Neural progenitor cell (in vitro differentiated cells): ENCODE data around the gene TF. TPM values are rescaled to one million over a fixed set of nuclear protein-coding genes. Genes with fewer than 3 reads are reported as not detected.

Experiments used
- DNase-seq: peaks from one replicate; pipeline ENCODE4 v3.0.0-alpha.2; 2016; ENCODE audit warnings: low spot score
- H2AFZ ChIP-seq: fragments of 200-600 bp; sonication (generic); replicated peaks from 2 replicates; pipeline ENCODE4 v1.6.1; 2016; ENCODE audit warnings: antibody characterized with exemption
- H3F3A ChIP-seq: fragments of 200-600 bp; sonication (generic); 2 replicates; pipeline ENCODE4 v1.6.1; 2016; ENCODE audit warnings: antibody characterized with exemption, low read depth
- H3K27ac ChIP-seq: fragments of 200-600 bp; sonication (generic); 2 replicates; pipeline ENCODE4 v1.5.1; 2016; ENCODE audit warnings: mild to moderate bottlenecking
- H3K27me3 ChIP-seq: fragments of 200-600 bp; sonication (generic); 2 replicates; pipeline ENCODE4 v1.6.1; 2016; ENCODE audit warnings: mild to moderate bottlenecking, moderate library complexity
- H3K36me3 ChIP-seq: fragments of 200-600 bp; sonication (generic); 2 replicates; pipeline ENCODE4 v1.5.1; 2016
- H3K4me1 ChIP-seq: fragments of 200-600 bp; sonication (generic); 2 replicates; pipeline ENCODE4 v1.6.1; 2016; ENCODE audit warnings: mixed run types
- H3K4me2 ChIP-seq: fragments of 200-600 bp; sonication (generic); 2 replicates; pipeline ENCODE4 v1.6.1; 2016
- H3K4me3 ChIP-seq: fragments of 200-600 bp; sonication (generic); 2 replicates; pipeline ENCODE4 v1.5.1; 2016
- H3K79me2 ChIP-seq: fragments of 200-600 bp; sonication (generic); 2 replicates; pipeline ENCODE4 v1.6.1; 2016; ENCODE audit warnings: low read depth
- H3K9ac ChIP-seq: fragments of 200-600 bp; sonication (generic); 2 replicates; pipeline ENCODE4 v1.6.1; 2016
- H3K9me3 ChIP-seq: fragments of 200-600 bp; sonication (generic); 2 replicates; pipeline ENCODE4 v1.5.1; 2016; ENCODE audit warnings: low read depth
- H4K20me1 ChIP-seq: fragments of 200-600 bp; sonication (generic); 2 replicates; pipeline ENCODE4 v1.6.1; 2016; ENCODE audit warnings: low read depth
- H3K27ac Mint-ChIP-seq: 3 replicates; pipeline ENCODE4 v1.8.0; 2021; ENCODE audit warnings: mixed read lengths
- H3K27me3 Mint-ChIP-seq: 2 replicates; pipeline ENCODE4 v1.8.0; 2022; ENCODE audit warnings: low read depth, mild to moderate bottlenecking, inconsistent platforms, moderate library complexity, mixed read lengths; ENCODE audit not compliant: insufficient read depth
- H3K36me3 Mint-ChIP-seq: 3 replicates; pipeline ENCODE4 v1.8.0; 2021; ENCODE audit warnings: mixed read lengths
- H3K4me1 Mint-ChIP-seq: 3 replicates; pipeline ENCODE4 v1.8.0; 2021; ENCODE audit warnings: mixed read lengths
- H3K4me3 Mint-ChIP-seq: 3 replicates; pipeline ENCODE4 v1.8.0; 2021; ENCODE audit warnings: mild to moderate bottlenecking, moderate library complexity, mixed read lengths
- H3K9me3 Mint-ChIP-seq: 3 replicates; pipeline ENCODE4 v1.8.0; 2020; ENCODE audit warnings: mixed read lengths
- EZH2 ChIP-seq: fragments of 200-600 bp; sonication (generic); IDR thresholded peaks from 2 replicates; pipeline ENCODE4 v1.6.1; 2017; ENCODE audit warnings: antibody characterized with exemption, mild to moderate bottlenecking, moderate library complexity
- EZH2phosphoT487 ChIP-seq: fragments of 200-600 bp; sonication (generic); IDR thresholded peaks from 2 replicates; pipeline ENCODE4 v1.6.1; 2017; ENCODE audit warnings: antibody characterized with exemption
- total RNA-seq: library from RNA; depleted of rRNA; stranded (reverse); fragments of >200 nt; gene quantifications from 2 replicates; pipeline ENCODE4 v1.2.3, GENCODE V29; 2015; ENCODE audit warnings: low replicate concordance
- TF ChIP-seq, protein P1 (sequence below): fragments of 200-600 bp; sonication (generic); IDR thresholded peaks from 2 replicates; pipeline ENCODE4 v1.5.1; 2017; ENCODE audit warnings: antibody characterized with exemption, mild to moderate bottlenecking

TF gene
- total RNA-seq, 1 donor from 2014 or later = 0.77 TPM

DNA sequence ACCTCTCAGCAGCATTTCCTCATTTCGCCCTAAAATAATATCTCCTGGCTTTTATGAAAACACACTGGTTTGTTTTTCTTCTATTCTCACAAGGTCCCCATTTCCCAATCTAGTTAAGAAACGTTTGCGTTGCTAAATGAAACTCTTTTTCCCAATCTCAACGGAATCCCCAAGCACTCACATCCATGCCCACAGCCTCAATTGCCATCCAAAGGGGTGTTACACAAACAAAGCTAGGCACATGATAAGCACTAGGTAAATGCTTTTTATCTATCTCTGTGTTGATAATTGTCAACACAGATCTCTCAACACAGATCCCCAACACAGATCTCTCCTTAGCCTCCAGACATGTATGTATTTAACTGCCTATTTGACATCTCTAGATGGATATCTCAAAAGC, 35.2 kb upstream of the TF start:
- H3K36me3 ChIP-seq = no peaks in the 10 kb centered on the region
- H3K9me3 ChIP-seq = no peaks in the 10 kb centered on the region
- H3K4me1 ChIP-seq = no peaks in the 10 kb centered on the region
- H3K9me3 Mint-ChIP-seq = no peaks in the 10 kb centered on the region
- peaks cover 12% of the 10 kb centered on the region for H3K27me3 Mint-ChIP-seq
- H3K27ac ChIP-seq = no peak overlapping the region
- H3K4me1 Mint-ChIP-seq = no peaks in the 10 kb centered on the region
- no peak overlapping the region for H3K9ac ChIP-seq
- H3K4me3 Mint-ChIP-seq = no peak overlapping the region
- no peaks in the 10 kb centered on the region for H4K20me1 ChIP-seq
- no peak overlapping the region for H3K4me3 ChIP-seq
- no peaks in the 10 kb centered on the region for H3K79me2 ChIP-seq
- no peaks in the 10 kb centered on the region for H3K36me3 Mint-ChIP-seq
- peaks cover 22% of the 10 kb centered on the region for H3K27me3 ChIP-seq
- TF ChIP-seq EZH2phosphoT487 = no peak
- TF ChIP-seq, protein P1, sequence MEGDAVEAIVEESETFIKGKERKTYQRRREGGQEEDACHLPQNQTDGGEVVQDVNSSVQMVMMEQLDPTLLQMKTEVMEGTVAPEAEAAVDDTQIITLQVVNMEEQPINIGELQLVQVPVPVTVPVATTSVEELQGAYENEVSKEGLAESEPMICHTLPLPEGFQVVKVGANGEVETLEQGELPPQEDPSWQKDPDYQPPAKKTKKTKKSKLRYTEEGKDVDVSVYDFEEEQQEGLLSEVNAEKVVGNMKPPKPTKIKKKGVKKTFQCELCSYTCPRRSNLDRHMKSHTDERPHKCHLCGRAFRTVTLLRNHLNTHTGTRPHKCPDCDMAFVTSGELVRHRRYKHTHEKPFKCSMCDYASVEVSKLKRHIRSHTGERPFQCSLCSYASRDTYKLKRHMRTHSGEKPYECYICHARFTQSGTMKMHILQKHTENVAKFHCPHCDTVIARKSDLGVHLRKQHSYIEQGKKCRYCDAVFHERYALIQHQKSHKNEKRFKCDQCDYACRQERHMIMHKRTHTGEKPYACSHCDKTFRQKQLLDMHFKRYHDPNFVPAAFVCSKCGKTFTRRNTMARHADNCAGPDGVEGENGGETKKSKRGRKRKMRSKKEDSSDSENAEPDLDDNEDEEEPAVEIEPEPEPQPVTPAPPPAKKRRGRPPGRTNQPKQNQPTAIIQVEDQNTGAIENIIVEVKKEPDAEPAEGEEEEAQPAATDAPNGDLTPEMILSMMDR = no peak
- TF ChIP-seq EZH2 = no peak
- no peak overlapping the region for H3K4me2 ChIP-seq
- no peak for DNase-seq
- no peak overlapping the region for H3K27ac Mint-ChIP-seq
- no peaks in the 10 kb centered on the region for H3F3A ChIP-seq
- no peak overlapping the region for H2AFZ ChIP-seq

DNA sequence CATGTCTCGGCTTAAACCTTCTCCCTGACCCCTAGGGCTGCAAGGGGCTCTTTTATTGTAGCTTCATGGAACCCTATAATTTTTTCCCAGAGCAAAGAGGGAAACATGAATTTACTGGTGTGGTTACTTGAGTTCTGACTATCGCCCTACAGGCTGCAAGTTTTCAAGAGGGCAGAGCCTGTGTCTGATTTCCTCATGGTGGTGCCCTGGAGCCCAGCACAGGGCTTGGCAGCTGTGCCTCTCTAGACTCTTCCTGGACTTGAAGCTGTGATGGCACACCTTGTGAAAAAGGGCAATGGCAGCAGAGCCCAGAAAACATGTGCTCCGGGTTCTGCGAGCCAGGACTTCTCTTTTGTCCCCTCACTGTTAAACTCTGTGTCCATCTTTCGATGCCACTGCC, 34.2 kb upstream of the TF start:
- Mint-ChIP-seq H3K9me3 (no peaks in the 10 kb centered on the region), H3K36me3 (no peaks in the 10 kb centered on the region), H3K27me3 (peaks cover 10% of the 10 kb centered on the region), H3K4me3 (no peak overlapping the region), H3K4me1 (no peaks in the 10 kb centered on the region), H3K27ac (no peak overlapping the region)
- Histone ChIP-seq H3K4me1 (no peaks in the 10 kb centered on the region), H3K79me2 (no peaks in the 10 kb centered on the region), H3K4me3 (no peak overlapping the region), H3K4me2 (no peak overlapping the region), H3F3A (no peaks in the 10 kb centered on the region), H3K36me3 (no peaks in the 10 kb centered on the region), H2AFZ (no peak overlapping the region), H3K27me3 (peaks cover 15% of the 10 kb centered on the region), H3K9ac (no peak overlapping the region), H3K27ac (no peak overlapping the region), H3K9me3 (no peaks in the 10 kb centered on the region), H4K20me1 (no peaks in the 10 kb centered on the region)
- no peak for DNase-seq
- no peak for TF ChIP-seq EZH2phosphoT487
- TF ChIP-seq EZH2 = no peak
- TF ChIP-seq, protein P1 = no peak

DNA sequence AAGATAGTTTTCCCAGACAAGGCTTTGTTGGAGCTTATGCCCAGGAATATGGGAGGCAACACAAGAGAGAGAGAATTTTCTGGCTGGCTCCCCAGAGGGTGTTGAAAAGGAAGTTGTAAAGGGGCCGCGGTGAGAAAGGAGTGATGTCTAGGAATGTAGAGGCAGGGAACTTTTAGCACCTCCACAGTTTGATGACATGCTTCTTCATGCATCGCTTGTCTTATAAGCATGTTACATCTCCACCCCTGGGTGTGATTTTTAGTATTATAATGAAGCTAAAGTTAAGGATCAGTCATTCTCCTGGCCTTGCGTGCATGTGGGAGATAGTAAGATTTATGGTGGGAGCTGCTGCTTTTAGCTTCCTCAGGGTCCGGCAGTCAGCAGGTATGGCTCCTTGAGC, 32.8 kb upstream of the TF start:
- no peaks in the 10 kb centered on the region for H3K4me1 ChIP-seq
- no peaks in the 10 kb centered on the region for H3F3A ChIP-seq
- TF ChIP-seq EZH2 (no peak), EZH2phosphoT487 (no peak)
- TF ChIP-seq, protein P1 = no peak
- no peak overlapping the region for H3K4me2 ChIP-seq
- Mint-ChIP-seq H3K27ac (no peak overlapping the region), H3K9me3 (no peaks in the 10 kb centered on the region), H3K4me3 (no peak overlapping the region), H3K4me1 (no peaks in the 10 kb centered on the region), H3K36me3 (no peaks in the 10 kb centered on the region), H3K27me3 (peaks cover 6% of the 10 kb centered on the region)
- H3K9ac ChIP-seq = no peak overlapping the region
- no peaks in the 10 kb centered on the region for H3K79me2 ChIP-seq
- no peaks in the 10 kb centered on the region for H4K20me1 ChIP-seq
- no peaks in the 10 kb centered on the region for H3K36me3 ChIP-seq
- peaks cover 5% of the 10 kb centered on the region for H3K27me3 ChIP-seq
- no peaks in the 10 kb centered on the region for H3K9me3 ChIP-seq
- DNase-seq = no peak
- H3K4me3 ChIP-seq = no peak overlapping the region
- H2AFZ ChIP-seq = no peak overlapping the region
- no peak overlapping the region for H3K27ac ChIP-seq
